CD14-positive monocyte (primary cell): ENCODE measurements around the gene CATSPERZ. TPM values are rescaled to one million over a fixed set of nuclear protein-coding genes. Genes with fewer than 3 reads are reported as not detected.

Experiments
- DNase-seq, 3 donors: peaks; one replicate each; pipeline ENCODE4 v3.0.0-alpha.2; 2011 to 2022
- H2AFZ ChIP-seq: 2 replicates; pipeline ENCODE4 v1.6.0; 2012; ENCODE audit warnings: mild to moderate bottlenecking, low read depth, low read length, inconsistent platforms; ENCODE audit not compliant: insufficient read depth, poor library complexity, severe bottlenecking
- H3K27ac ChIP-seq, 2 donors: 1 replicate in 1 of 2; 2 replicates in 1 of 2; pipeline ENCODE4 v1.5.1; 2012 to 2013; ENCODE audit warnings: low read length in 2 of 2, control low read depth in 1 of 2, inconsistent platforms in 1 of 2, low read depth in 1 of 2, mild to moderate bottlenecking in 1 of 2
- H3K27me3 ChIP-seq, 2 donors: one replicate each; pipeline versions ENCODE4 v1.6.0 to v1.6.1; 2011 to 2013; ENCODE audit warnings: low read length in 2 of 2; ENCODE audit not compliant: control insufficient read depth in 2 of 2, insufficient read depth in 2 of 2
- H3K36me3 ChIP-seq, 2 donors: replicated peaks in 1 of 2; 1 replicate in 1 of 2; 2 replicates in 1 of 2; pipeline versions ENCODE4 v1.5.1 to v1.6.1; 2012 to 2013; ENCODE audit warnings: low read length in 2 of 2, control low read depth in 1 of 2, inconsistent platforms in 1 of 2, mild to moderate bottlenecking in 1 of 2; ENCODE audit not compliant: insufficient read depth in 2 of 2, control insufficient read depth in 1 of 2
- H3K4me1 ChIP-seq, 2 donors: 1 replicate in 1 of 2; 2 replicates in 1 of 2; pipeline versions ENCODE4 v1.5.1 to v1.6.1; 2012 to 2013; ENCODE audit warnings: low read length in 2 of 2, control low read depth in 1 of 2, inconsistent platforms in 1 of 2, mild to moderate bottlenecking in 1 of 2, moderate library complexity in 1 of 2; ENCODE audit not compliant: insufficient read depth in 2 of 2, control insufficient read depth in 1 of 2
- H3K4me2 ChIP-seq: replicated peaks from 2 replicates; pipeline ENCODE3; 2012; ENCODE audit warnings: low read length, moderate library complexity, mild to moderate bottlenecking; ENCODE audit not compliant: poor library complexity, severe bottlenecking; ENCODE audit errors: extremely low read depth
- H3K4me3 ChIP-seq, 3 experiments: fragments of 200-600 bp in 1 of 3; sonication (generic) in 1 of 3; replicated peaks in 1 of 3; 1 replicate in 2 of 3; 2 replicates in 1 of 3; pipeline ENCODE4 v1.5.1; 2011 to 2013; ENCODE audit warnings: low read length in 3 of 3, mild to moderate bottlenecking in 3 of 3, control low read depth in 2 of 3, low read depth in 2 of 3, inconsistent platforms in 1 of 3, moderate library complexity in 1 of 3
- H3K79me2 ChIP-seq: 2 replicates; pipeline ENCODE4 v1.6.0; 2012; ENCODE audit warnings: mild to moderate bottlenecking, control low read depth, inconsistent platforms, low read length, moderate library complexity; ENCODE audit not compliant: insufficient read depth
- H3K9ac ChIP-seq: 2 replicates; pipeline ENCODE4 v1.6.0; 2017; ENCODE audit warnings: low read length, mild to moderate bottlenecking; ENCODE audit not compliant: insufficient read depth, poor library complexity, severe bottlenecking
- H3K9me3 ChIP-seq, 2 donors: replicated peaks in 1 of 2; 1 replicate in 1 of 2; 2 replicates in 1 of 2; pipeline versions ENCODE4 v1.5.1 to v1.6.1; 2012 to 2013; ENCODE audit warnings: low read length in 2 of 2, control low read depth in 1 of 2; ENCODE audit not compliant: control insufficient read depth in 1 of 2, insufficient read depth in 1 of 2
- H4K20me1 ChIP-seq: 2 replicates; pipeline ENCODE4 v1.6.0; 2012; ENCODE audit warnings: mild to moderate bottlenecking, low read length, control low read depth, moderate library complexity; ENCODE audit not compliant: insufficient read depth
- H3K27ac Mint-ChIP-seq, 7 donors: one replicate each; pipeline ENCODE4 v1.8.0; 2020; ENCODE audit warnings: mild to moderate bottlenecking in 7 of 7, mixed read lengths in 7 of 7, moderate library complexity in 6 of 7, inconsistent platforms in 2 of 7
- H3K27me3 Mint-ChIP-seq, 3 donors: one replicate each; pipeline ENCODE4 v1.8.0; 2021 to 2022; ENCODE audit warnings: low read depth in 3 of 3, mild to moderate bottlenecking in 3 of 3, mixed read lengths in 3 of 3, moderate library complexity in 3 of 3, inconsistent platforms in 1 of 3
- H3K36me3 Mint-ChIP-seq, 2 donors: one replicate each; pipeline ENCODE4 v1.8.0; 2020; ENCODE audit warnings: mixed read lengths in 2 of 2, inconsistent platforms in 1 of 2, mild to moderate bottlenecking in 1 of 2
- H3K4me1 Mint-ChIP-seq: one replicate; pipeline ENCODE4 v1.8.0; 2020; ENCODE audit warnings: mild to moderate bottlenecking, mixed read lengths
- H3K4me3 Mint-ChIP-seq, 2 donors: one replicate each; pipeline ENCODE4 v1.8.0; 2020; ENCODE audit warnings: mild to moderate bottlenecking in 2 of 2, mixed read lengths in 2 of 2, moderate library complexity in 1 of 2
- H3K9me3 Mint-ChIP-seq, 7 donors: one replicate each; pipeline ENCODE4 v1.8.0; 2020 to 2022; ENCODE audit warnings: mixed read lengths in 7 of 7, mild to moderate bottlenecking in 6 of 7, moderate library complexity in 6 of 7, inconsistent platforms in 2 of 7
- WGBS: methylation state at CpG from one replicate; pipeline ENCODE4 v1.1.5; 2013; ENCODE audit warnings: missing lambda C conversion rate; ENCODE audit not compliant: insufficient coverage; 5-methylcytosine and 5-hydroxymethylcytosine counted together
- intact Hi-C, 2 donors: fragments of 100-400 bp; cut with micrococcal nuclease; formaldehyde crosslinking; loops; one replicate each; pipeline versions ENCODE4 v1.15.0 to v1.15.1; 2023
- polyA plus RNA-seq, 3 donors: library from polyadenylated mRNA; depleted of rRNA in 1 of 3; unstranded in 2 of 3; stranded (reverse) in 1 of 3; fragments of 300-500 nt in 2 of 3; fragments of >200 nt in 1 of 3; fragmentation: Illumina TruSeq in 2 of 3; gene quantifications; 1 replicate in 2 of 3; 2 replicates in 1 of 3; pipeline ENCODE4 v1.2.3, GENCODE V29; 2012 to 2021
- TF ChIP-seq, protein P1 (sequence below): fragments of 200-600 bp; IDR thresholded peaks from one replicate; pipeline ENCODE4 v1.8.0; 2022; ENCODE audit warnings: antibody characterized with exemption, mild to moderate bottlenecking

Gene CATSPERZ
- polyA plus RNA-seq, 3 donors: not detected

DNA sequence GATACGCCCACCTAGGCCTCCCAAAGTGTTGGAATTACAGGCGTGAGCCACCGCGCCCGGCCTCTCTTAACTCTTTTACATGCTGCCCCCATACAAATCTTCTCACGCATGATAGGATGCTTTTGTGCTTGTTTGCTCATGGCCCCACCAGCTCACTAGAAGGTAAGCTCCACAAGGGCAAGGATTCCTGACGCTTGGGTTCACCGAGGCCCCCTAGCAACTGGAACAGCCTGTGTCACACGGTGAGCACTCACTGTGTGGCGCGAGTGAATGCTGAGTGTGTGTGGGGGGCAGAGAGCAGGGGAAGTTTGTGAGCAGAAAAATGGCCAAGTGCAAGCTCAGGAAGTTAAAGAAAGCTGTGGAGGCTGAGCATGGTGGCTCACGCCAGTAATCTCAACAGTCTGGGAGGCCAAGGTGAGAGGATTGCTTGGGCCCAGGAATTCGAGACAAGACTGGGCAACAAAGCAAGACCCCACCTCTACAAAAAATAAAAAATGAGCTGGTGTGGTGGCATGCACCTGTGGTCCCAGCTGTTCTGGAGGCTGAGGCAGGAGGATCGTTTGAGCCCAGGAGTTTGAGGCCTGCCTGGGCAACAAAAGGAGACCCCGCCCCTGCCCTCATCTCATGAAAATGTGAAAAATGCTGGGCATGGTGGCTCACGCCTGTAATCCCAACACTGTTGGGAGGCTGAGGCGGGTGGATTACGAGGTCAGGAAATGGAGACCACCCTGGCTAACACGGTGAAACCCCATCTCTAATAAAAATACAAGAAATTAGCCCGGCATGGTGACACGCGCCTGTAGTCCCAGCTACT, 18.0 kb upstream of the CATSPERZ start:
- peaks cover 20 to 29% of the 10 kb centered on the region in 2 donors for H3K36me3 Mint-ChIP-seq
- H3K9me3 Mint-ChIP-seq: no peaks in the 10 kb centered on the region
- no peak overlapping the region for H3K27ac Mint-ChIP-seq
- Histone ChIP-seq H3K9me3 (no peaks in the 10 kb centered on the region), H2AFZ (no peak overlapping the region), H3K36me3 (peaks cover 4 to 17% of the 10 kb centered on the region in 2 donors), H3K9ac (no peak overlapping the region), H3K4me2 (no peak overlapping the region), H3K4me1 (peaks cover 20 to 24% of the 10 kb centered on the region in 2 donors), H4K20me1 (no peaks in the 10 kb centered on the region), H3K27me3 (no peaks in the 10 kb centered on the region), H3K79me2 (peaks cover 5% of the 10 kb centered on the region), H3K4me3 (no peak overlapping the region), H3K27ac (no peak overlapping the region)
- DNase-seq: no peak
- 96% methylated on average over 18 of the region's 22 CpGs for WGBS
- TF ChIP-seq, protein P1, sequence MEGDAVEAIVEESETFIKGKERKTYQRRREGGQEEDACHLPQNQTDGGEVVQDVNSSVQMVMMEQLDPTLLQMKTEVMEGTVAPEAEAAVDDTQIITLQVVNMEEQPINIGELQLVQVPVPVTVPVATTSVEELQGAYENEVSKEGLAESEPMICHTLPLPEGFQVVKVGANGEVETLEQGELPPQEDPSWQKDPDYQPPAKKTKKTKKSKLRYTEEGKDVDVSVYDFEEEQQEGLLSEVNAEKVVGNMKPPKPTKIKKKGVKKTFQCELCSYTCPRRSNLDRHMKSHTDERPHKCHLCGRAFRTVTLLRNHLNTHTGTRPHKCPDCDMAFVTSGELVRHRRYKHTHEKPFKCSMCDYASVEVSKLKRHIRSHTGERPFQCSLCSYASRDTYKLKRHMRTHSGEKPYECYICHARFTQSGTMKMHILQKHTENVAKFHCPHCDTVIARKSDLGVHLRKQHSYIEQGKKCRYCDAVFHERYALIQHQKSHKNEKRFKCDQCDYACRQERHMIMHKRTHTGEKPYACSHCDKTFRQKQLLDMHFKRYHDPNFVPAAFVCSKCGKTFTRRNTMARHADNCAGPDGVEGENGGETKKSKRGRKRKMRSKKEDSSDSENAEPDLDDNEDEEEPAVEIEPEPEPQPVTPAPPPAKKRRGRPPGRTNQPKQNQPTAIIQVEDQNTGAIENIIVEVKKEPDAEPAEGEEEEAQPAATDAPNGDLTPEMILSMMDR: no peak
- H3K4me1 Mint-ChIP-seq: peaks cover 24% of the 10 kb centered on the region
- peaks cover 0 to 1% (median 1%) of the 10 kb centered on the region in 3 donors for H3K27me3 Mint-ChIP-seq
- intact Hi-C loops: no loop called here
- no peak overlapping the region for H3K4me3 Mint-ChIP-seq

DNA sequence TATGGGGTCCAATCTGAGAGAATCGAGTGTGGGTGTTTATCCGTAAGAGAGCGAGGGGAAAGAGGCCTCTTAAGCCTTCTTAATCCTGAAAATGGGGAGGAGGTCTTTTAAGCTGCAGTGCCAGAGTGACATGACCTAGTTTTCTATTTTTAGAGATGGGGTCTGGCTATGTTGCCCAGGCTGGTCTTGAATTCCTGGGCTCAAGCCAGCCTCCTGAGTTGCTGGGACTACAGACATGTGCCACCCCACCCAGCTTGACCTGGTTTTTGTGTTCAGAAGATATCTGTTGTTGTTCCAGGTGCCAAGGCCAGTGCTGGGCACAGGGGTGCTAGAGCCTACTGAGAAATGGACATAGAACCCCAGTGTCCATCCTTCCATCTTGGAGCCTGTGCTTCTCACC, 17.1 kb upstream of the CATSPERZ start:
- no peak overlapping the region for H3K9ac ChIP-seq
- H3K27me3 ChIP-seq: no peaks in the 10 kb centered on the region
- no peak overlapping the region for H3K4me2 ChIP-seq
- no peaks in the 10 kb centered on the region for H3K9me3 ChIP-seq
- Mint-ChIP-seq H3K4me1 (peaks cover 24% of the 10 kb centered on the region), H3K4me3 (no peak overlapping the region), H3K36me3 (peaks cover 20 to 21% of the 10 kb centered on the region in 2 donors), H3K27ac (peak overlapping the region in 4 of 7 donors; percentile 28 to 83 (median 36)), H3K27me3 (peaks cover 1 to 4% (median 2%) of the 10 kb centered on the region in 3 donors), H3K9me3 (no peaks in the 10 kb centered on the region)
- H3K79me2 ChIP-seq: peaks cover 5% of the 10 kb centered on the region
- H4K20me1 ChIP-seq: no peaks in the 10 kb centered on the region
- H3K36me3 ChIP-seq: peaks cover 4 to 9% of the 10 kb centered on the region in 2 donors
- no peak overlapping the region for H3K27ac ChIP-seq
- TF ChIP-seq, protein P1: no peak
- no peak overlapping the region for H2AFZ ChIP-seq
- no peak for DNase-seq
- intact Hi-C loops: no loop called here
- no peak overlapping the region for H3K4me3 ChIP-seq
- 100% methylated on average over 3 of the region's 3 CpGs for WGBS
- H3K4me1 ChIP-seq: peaks cover 20 to 24% of the 10 kb centered on the region in 2 donors
